ENCODE measurements around the gene DHX8.

Gene DHX8

GRCh38 chr17:43438626-43439025 is 45.1 kb upstream of the DHX8 start:
- TF ChIP-seq REST (IDR thresholded peaks at IDR 0.05; ENCODE audit: insufficient replicate concordance, low read depth), result no peak
- no peak for TF ChIP-seq GABPA (IDR thresholded peaks at IDR 0.05; ENCODE audit: low read depth)
- TF ChIP-seq POLR2AphosphoS5 (IDR thresholded peaks at IDR 0.05; ENCODE audit: low read depth), result no peak
- no peak for TF ChIP-seq SPI1 (IDR thresholded peaks at IDR 0.05; ENCODE audit: borderline replicate concordance, low read depth)
- TF ChIP-seq CTCF (IDR thresholded peaks at IDR 0.05; ENCODE audit: insufficient read depth, low read length), result no peak
- H3K27ac ChIP-seq (replicated peaks), result no peak overlapping the region
- no peaks in the 10 kb centered on the region for H3K27me3 ChIP-seq (ENCODE audit: insufficient read depth, poor library complexity, severe bottlenecking)
- H3K4me3 ChIP-seq (replicated peaks; ENCODE audit: insufficient read depth, low read length), result no peak overlapping the region
- DNase-seq (ENCODE audit: low read depth in 1 of 2, low spot score in 1 of 2), result no peak

GRCh38 chr17:43439041-43439440 is 44.7 kb upstream of the DHX8 start:
- TF ChIP-seq GABPA (IDR thresholded peaks at IDR 0.05; ENCODE audit: low read depth) (no peak), POLR2AphosphoS5 (IDR thresholded peaks at IDR 0.05; ENCODE audit: low read depth) (no peak), CTCF (IDR thresholded peaks at IDR 0.05; ENCODE audit: insufficient read depth, low read length) (no peak), REST (IDR thresholded peaks at IDR 0.05; ENCODE audit: insufficient replicate concordance, low read depth) (no peak), SPI1 (IDR thresholded peaks at IDR 0.05; ENCODE audit: borderline replicate concordance, low read depth) (no peak)
- DNase-seq (ENCODE audit: low read depth in 1 of 2, low spot score in 1 of 2), result no peak
- Histone ChIP-seq H3K27me3 (ENCODE audit: insufficient read depth, poor library complexity, severe bottlenecking) (no peaks in the 10 kb centered on the region), H3K27ac (replicated peaks) (no peak overlapping the region), H3K4me3 (replicated peaks; ENCODE audit: insufficient read depth, low read length) (no peak overlapping the region)

GRCh38 chr17:43442711-43443110 is 41.1 kb upstream of the DHX8 start:
- H3K4me3 ChIP-seq (replicated peaks; ENCODE audit: insufficient read depth, low read length), result no peak overlapping the region
- no peak for TF ChIP-seq GABPA (IDR thresholded peaks at IDR 0.05; ENCODE audit: low read depth)
- no peak for TF ChIP-seq POLR2AphosphoS5 (IDR thresholded peaks at IDR 0.05; ENCODE audit: low read depth)
- no peak for TF ChIP-seq REST (IDR thresholded peaks at IDR 0.05; ENCODE audit: insufficient replicate concordance, low read depth)
- TF ChIP-seq CTCF (IDR thresholded peaks at IDR 0.05; ENCODE audit: insufficient read depth, low read length), result no peak
- no peak for TF ChIP-seq SPI1 (IDR thresholded peaks at IDR 0.05; ENCODE audit: borderline replicate concordance, low read depth)
- no peak overlapping the region for H3K27ac ChIP-seq (replicated peaks)
- DNase-seq (ENCODE audit: low read depth in 1 of 2, low spot score in 1 of 2), result no peak
- no peaks in the 10 kb centered on the region for H3K27me3 ChIP-seq (ENCODE audit: insufficient read depth, poor library complexity, severe bottlenecking)
